Fibroblast of pulmonary artery (primary cell): ENCODE measurements around the gene UBALD1.
A peak's percentile ranks its signal among the peaks of the same experiment; 100 is the strongest.

Source experiments
- DNase-seq: peaks from one replicate; pipeline ENCODE4 v3.0.0-alpha.2; 2010; ENCODE audit warnings: low read depth
- H3K4me3 ChIP-seq: replicated peaks from 2 replicates; pipeline ENCODE4 v1.5.1; 2011; ENCODE audit warnings: low read depth, mild to moderate bottlenecking, control low read depth, low read length, moderate library complexity
- CTCF ChIP-seq: IDR thresholded peaks from 2 replicates; pipeline ENCODE4 v1.5.1; 2011; ENCODE audit warnings: mild to moderate bottlenecking, control low read depth, low read length, inconsistent platforms; ENCODE audit errors: missing control alignments

Gene UBALD1

GRCh38 chr16:4624827-4625559 is 10.3 kb upstream of the UBALD1 start:
- peak overlapping the region; percentile 87 for H3K4me3 ChIP-seq
- peak; percentile 74 for DNase-seq
- TF ChIP-seq CTCF, result no peak

GRCh38 chr16:4624015-4624826 is 9.5 kb upstream of the UBALD1 start, which contains the start of gene MGRN1:
Gene MGRN1, plus strand, starts transcription at chr16:4624826. Its CDS starts 135 bp downstream, at chr16:4624961.
- peak; percentile 97 for TF ChIP-seq CTCF
- DNase-seq, result peak; percentile 98
- peak within 1 kb of the TSS; percentile 87 for H3K4me3 ChIP-seq

- H3K4me3 ChIP-seq, result no peak overlapping the region
- TF ChIP-seq CTCF, result no peak
- DNase-seq, result no peak
Measured at GRCh38 chr16:4623593-4623992, 8.9 kb upstream of the UBALD1 start.

GRCh38 chr16:4618645-4619418 is 4.1 kb upstream of the UBALD1 start:
- H3K4me3 ChIP-seq, result no peak overlapping the region
- TF ChIP-seq CTCF, result no peak
- DNase-seq, result no peak

- no peak for DNase-seq
- no peak overlapping the region for H3K4me3 ChIP-seq
- TF ChIP-seq CTCF, result no peak
Measured at GRCh38 chr16:4617880-4618279, 3.2 kb upstream of the UBALD1 start.

- H3K4me3 ChIP-seq, result peak overlapping the region; percentile 66
- peak; percentile 100 for DNase-seq
- peak; percentile 28 for TF ChIP-seq CTCF
Measured at GRCh38 chr16:4616047-4616811, 1.5 kb upstream of the UBALD1 start.
